Heart right ventricle (tissue), 16 donors: Measurements from ENCODE around the gene MERTK. TPM values are rescaled to one million over a fixed set of nuclear protein-coding genes. Genes with fewer than 3 reads are reported as not detected.

Experiments used
- ATAC-seq, 8 donors: fragments of 200-7000 bp; cut with Tn5 transposase; one replicate each; pipeline ENCODE4 v1.9.1; 2020; ENCODE audit warnings: mild to moderate bottlenecking in 8 of 8, moderate library complexity in 8 of 8, moderate number of reproducible peaks in 1 of 8
- DNase-seq, 2 donors: peaks; one replicate each; pipeline ENCODE4 v3.0.0-alpha.2; 2020
- H3K27ac ChIP-seq, 10 donors: fragments of 200-600 bp; sonication (generic) in 2 of 10; one replicate each; pipeline versions ENCODE4 v1.5.0 to v1.8.0; 2020 to 2022; ENCODE audit warnings: mild to moderate bottlenecking in 3 of 10
- H3K27me3 ChIP-seq, 7 donors: fragments of 200-600 bp; one replicate each; pipeline ENCODE4 v1.8.0; 2021 to 2022; ENCODE audit warnings: mild to moderate bottlenecking in 2 of 7
- H3K36me3 ChIP-seq, 9 donors: fragments of 200-600 bp; sonication (generic) in 1 of 9; one replicate each; pipeline versions ENCODE4 v1.5.0 to v1.8.0; 2020 to 2022; ENCODE audit warnings: mild to moderate bottlenecking in 2 of 9
- H3K4me1 ChIP-seq, 9 donors: fragments of 200-600 bp; sonication (generic) in 1 of 9; one replicate each; pipeline versions ENCODE4 v1.5.0 to v1.8.0; 2020 to 2022; ENCODE audit warnings: mild to moderate bottlenecking in 4 of 9
- H3K4me3 ChIP-seq, 10 donors: fragments of 200-600 bp; sonication (generic) in 2 of 10; one replicate each; pipeline versions ENCODE4 v1.5.0 to v1.8.0; 2020 to 2022; ENCODE audit warnings: mild to moderate bottlenecking in 7 of 10, moderate library complexity in 2 of 10
- H3K9me3 ChIP-seq, 11 donors: fragments of 200-600 bp in 10 of 11; sonication (generic) in 2 of 11; one replicate each; pipeline versions ENCODE4 v1.5.0 to v1.8.0; 2013 to 2022; ENCODE audit warnings: mild to moderate bottlenecking in 2 of 11, control low read depth in 1 of 11, moderate library complexity in 1 of 11
- WGBS, 2 donors: extraction: QIAGEN DNeasy Blood & Tissue Kit; methylation state at CpG; one replicate each; pipeline ENCODE4 v1.1.7; 2013; ENCODE audit warnings: inconsistent platforms in 1 of 2; 5-methylcytosine and 5-hydroxymethylcytosine counted together
- intact Hi-C, 10 donors: fragments of 100-400 bp; cut with DNase I; formaldehyde crosslinking; loops; one replicate each; pipeline versions ENCODE4 v1.11.1 to v1.14.2; 2022
- polyA plus RNA-seq, 2 donors: library from polyadenylated mRNA; stranded (reverse); fragments of 200-250 nt; gene quantifications; one replicate each; pipeline ENCODE4 v1.2.3, GENCODE V29; 2013
- total RNA-seq, 10 donors: library from RNA; stranded (reverse); fragmentation: NEBNext Ultra II Directional in 3 of 10; extraction: Animal tissue kit (Norgen Biotek cat#: 25700) in 3 of 10; gene quantifications; one replicate each; pipeline versions ENCODE4 v1.2.1 to v1.2.4, GENCODE V29; 2021 to 2023
- TF ChIP-seq, protein P1 (sequence below), 9 donors: fragments of 200-600 bp; sonication (generic) in 2 of 9; IDR thresholded peaks; one replicate each; pipeline versions ENCODE4 v1.5.0 to v1.8.0; 2021 to 2022; ENCODE audit warnings: antibody characterized with exemption in 9 of 9, mild to moderate bottlenecking in 5 of 9, moderate library complexity in 1 of 9
- donor health status: Arrhythmogenic right ventricular cardiomyopathy.
- donor health status: ischemic (EF 13 %, LVEDD 7.1; RV severe dilation, severe dysfunction).
- donor health status: healthy with polysubstance abuse.
- donor health status: DM: no; HTN: yes; CAD: no.
- donor health status: DM: no; HTN: no; CAD: no.
- donor health status: ischemic (EF 25% LVEDD 6.9; RV normal size, moderate dysfunction).
- donor health status: ischemic (EF 25% LVEDD 5.7; RV mildly dilated, moderate dysfunction).
- donor health status: healthy.
- donor health status: DM: yes; HTN: yes; CAD: no.
- donor health status: Ischemic cardiomyopathy.
- donor health status: ischemic (EF 35%, LVEDD 5.7; RV mildly dilated, moderate dysfunction).
- donor health status: nonischemic (EF 11% LVEDD 7.7; RV severe dilation, severe dysfunction).
- donor health status: DM: yes; HTN: yes; CAD: no.
- donor health status: PGD.
- donor health status: ischemic (EF 29% LVEDD 5.4; RV normal size, mild dysfunction).
- donor health status: nonischemic (EF 23%, LVEDD 6.1; RV moderate dilation, normal function).

The MERTK gene
- total and polyA plus RNA-seq, 12 donors = 2.3 to 8.9 (median 3.9) TPM

DNA sequence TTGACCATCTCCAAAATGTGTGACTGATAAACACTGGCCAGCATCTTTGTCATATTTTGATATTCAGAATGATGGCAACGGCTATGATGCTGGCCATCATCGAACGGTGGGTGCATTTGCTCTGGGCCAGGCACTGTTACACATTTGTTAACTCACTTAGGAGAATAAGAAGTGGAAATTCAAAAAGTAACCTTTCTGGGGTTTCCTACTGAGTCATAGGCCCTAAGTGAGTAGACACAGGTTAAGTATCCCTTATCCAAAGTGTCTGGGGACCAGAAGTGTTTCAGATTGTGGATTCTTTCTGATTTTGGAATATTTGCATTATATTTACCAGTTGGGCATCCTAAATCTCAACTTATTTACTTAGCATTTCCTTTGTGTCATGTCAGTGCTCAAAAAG, 92.0 kb downstream of the MERTK start:
- H3K27ac ChIP-seq = no peak overlapping the region
- no peak overlapping the region for H3K4me3 ChIP-seq
- H3K4me1 ChIP-seq = peaks cover 0 to 8% (median 0%) of the 10 kb centered on the region in 9 donors
- no peaks in the 10 kb centered on the region for H3K9me3 ChIP-seq
- H3K36me3 ChIP-seq = peaks cover 0 to 64% (median 12%) of the 10 kb centered on the region in 9 donors
- WGBS, 2 donors = 78 to 93% methylated on average over 3 of the region's 3 CpGs
- TF ChIP-seq, protein P1, sequence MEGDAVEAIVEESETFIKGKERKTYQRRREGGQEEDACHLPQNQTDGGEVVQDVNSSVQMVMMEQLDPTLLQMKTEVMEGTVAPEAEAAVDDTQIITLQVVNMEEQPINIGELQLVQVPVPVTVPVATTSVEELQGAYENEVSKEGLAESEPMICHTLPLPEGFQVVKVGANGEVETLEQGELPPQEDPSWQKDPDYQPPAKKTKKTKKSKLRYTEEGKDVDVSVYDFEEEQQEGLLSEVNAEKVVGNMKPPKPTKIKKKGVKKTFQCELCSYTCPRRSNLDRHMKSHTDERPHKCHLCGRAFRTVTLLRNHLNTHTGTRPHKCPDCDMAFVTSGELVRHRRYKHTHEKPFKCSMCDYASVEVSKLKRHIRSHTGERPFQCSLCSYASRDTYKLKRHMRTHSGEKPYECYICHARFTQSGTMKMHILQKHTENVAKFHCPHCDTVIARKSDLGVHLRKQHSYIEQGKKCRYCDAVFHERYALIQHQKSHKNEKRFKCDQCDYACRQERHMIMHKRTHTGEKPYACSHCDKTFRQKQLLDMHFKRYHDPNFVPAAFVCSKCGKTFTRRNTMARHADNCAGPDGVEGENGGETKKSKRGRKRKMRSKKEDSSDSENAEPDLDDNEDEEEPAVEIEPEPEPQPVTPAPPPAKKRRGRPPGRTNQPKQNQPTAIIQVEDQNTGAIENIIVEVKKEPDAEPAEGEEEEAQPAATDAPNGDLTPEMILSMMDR (IDR thresholded peaks at IDR 0.05) = no peak
- no peaks in the 10 kb centered on the region for H3K27me3 ChIP-seq
- no peak for ATAC-seq
- no peak for DNase-seq
- intact Hi-C loops = no loop called here

DNA sequence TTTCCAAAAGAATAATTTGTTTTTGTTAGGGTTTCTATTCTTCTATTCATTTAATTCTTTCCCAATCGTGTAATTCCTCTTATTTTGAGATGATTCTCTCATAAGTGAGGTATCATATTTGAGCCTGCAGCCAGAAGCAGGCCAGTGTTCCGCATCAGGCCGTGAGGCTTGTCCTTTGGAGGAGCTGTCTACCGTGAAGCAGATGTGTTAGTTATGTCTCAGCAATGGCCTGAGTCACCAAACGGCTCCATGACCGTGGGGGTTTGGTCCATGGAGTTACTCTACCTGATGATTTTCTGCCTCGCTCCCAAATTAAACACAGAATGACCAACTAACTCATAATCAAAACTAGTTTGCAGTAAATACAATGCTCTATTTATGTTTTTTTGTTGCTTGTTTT, 92.4 kb downstream of the MERTK start:
- TF ChIP-seq, protein P1 (IDR thresholded peaks at IDR 0.05) = no peak
- intact Hi-C loops = no loop called here
- no peaks in the 10 kb centered on the region for H3K9me3 ChIP-seq
- H3K36me3 ChIP-seq = peaks cover 0 to 64% (median 12%) of the 10 kb centered on the region in 9 donors
- no peak for DNase-seq
- no peaks in the 10 kb centered on the region for H3K27me3 ChIP-seq
- peaks cover 0 to 8% (median 0%) of the 10 kb centered on the region in 9 donors for H3K4me1 ChIP-seq
- H3K4me3 ChIP-seq = no peak overlapping the region
- WGBS, 2 donors = 93 to 95% methylated on average over 7 of the region's 7 CpGs
- no peak overlapping the region for H3K27ac ChIP-seq
- ATAC-seq = no peak

DNA sequence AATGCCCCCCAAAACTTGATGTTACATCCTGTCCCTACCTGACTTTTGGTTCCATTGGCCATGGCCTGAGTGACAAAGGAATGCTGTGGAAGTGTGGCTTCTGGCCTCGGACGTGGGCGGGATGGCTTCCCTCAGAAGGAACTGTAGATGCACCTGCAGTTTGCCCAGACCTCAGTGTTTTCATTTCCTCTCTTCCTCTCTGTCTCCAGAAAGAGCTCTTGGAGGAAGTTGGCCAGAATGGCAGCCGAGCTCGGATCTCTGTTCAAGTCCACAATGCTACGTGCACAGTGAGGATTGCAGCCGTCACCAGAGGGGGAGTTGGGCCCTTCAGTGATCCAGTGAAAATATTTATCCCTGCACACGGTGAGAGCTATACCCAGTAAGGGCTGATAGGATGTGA, 95.6 kb downstream of the MERTK start:
- no peaks in the 10 kb centered on the region for H3K9me3 ChIP-seq

DNA sequence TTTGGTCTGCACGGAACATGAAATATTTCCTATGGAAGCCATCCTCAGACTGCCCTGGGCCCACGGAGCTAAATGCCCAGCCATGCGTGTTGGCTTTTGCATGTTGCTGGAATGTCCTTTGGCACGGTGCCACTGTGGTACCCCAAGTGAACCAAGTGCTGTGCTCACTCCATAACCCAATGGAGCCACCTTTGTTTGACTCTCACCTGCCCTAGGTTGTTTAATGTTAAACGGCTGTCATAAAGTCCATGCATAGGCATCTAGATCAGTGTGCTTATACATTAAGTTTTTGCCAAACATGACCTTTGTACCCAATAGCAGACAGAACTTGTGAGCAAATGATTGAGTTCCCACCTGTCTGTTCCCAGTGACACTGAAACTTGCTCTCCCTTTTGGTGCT, 96.7 kb downstream of the MERTK start:
- Histone ChIP-seq H3K9me3 (no peaks in the 10 kb centered on the region), H3K27ac (no peak overlapping the region), H3K27me3 (no peaks in the 10 kb centered on the region), H3K36me3 (peaks cover 0 to 68% (median 11%) of the 10 kb centered on the region in 9 donors), H3K4me3 (no peak overlapping the region), H3K4me1 (peaks cover 0 to 10% (median 0%) of the 10 kb centered on the region in 9 donors)
- 90 to 94% methylated on average over 5 of the region's 5 CpGs for WGBS, 2 donors
- DNase-seq = no peak
- TF ChIP-seq, protein P1 (IDR thresholded peaks at IDR 0.05) = no peak
- intact Hi-C loops = no loop called here
- no peak for ATAC-seq

More for the DNA sequence above, 95.6 kb downstream of the MERTK start:
- ATAC-seq (peak in 2 of 8 donors; percentile 23 to 25), DNase-seq (no peak)
- Histone ChIP-seq H3K36me3 (peaks cover 0 to 70% (median 15%) of the 10 kb centered on the region in 9 donors), H3K27me3 (no peaks in the 10 kb centered on the region), H3K27ac (no peak overlapping the region), H3K4me1 (peaks cover 0 to 8% (median 0%) of the 10 kb centered on the region in 9 donors), H3K4me3 (no peak overlapping the region)
- intact Hi-C loops = no loop called here
- WGBS, 2 donors = 79 to 88% methylated on average over 8 of the region's 8 CpGs
- TF ChIP-seq, protein P1 (IDR thresholded peaks at IDR 0.05) = no peak
